HCT116 (cell line): Measurements from ENCODE around the gene MADD. TPM values are rescaled to one million over a fixed set of nuclear protein-coding genes. Genes with fewer than 3 reads are reported as not detected.

ENCODE experiments used
- ATAC-seq: fragments of 200-7000 bp; cut with Tn5 transposase; 2 replicates; pipeline ENCODE4 v1.9.1; 2020; ENCODE audit warnings: mild to moderate bottlenecking, moderate library complexity
- BruUV-seq: library from RNA; stranded (reverse); fragments of 400-500 nt; replicated peaks from 2 replicates; lab custom pipeline; 2021; lab: Mats Ljungman, UMichigan
- CTCF ChIA-PET: fragments of 300-600 bp; sonication (Branson Sonifier 250); formaldehyde crosslinking; loops from one replicate; lab custom pipeline; 2021; ENCODE audit warnings: antibody characterized with exemption; lab: Charles Lee
- POLR2A ChIA-PET: fragments of 300-600, 350-600 bp; sonication (Branson Sonifier 250); formaldehyde crosslinking; loops from one replicate; lab custom pipeline; 2021; ENCODE audit warnings: antibody characterized with exemption; lab: Charles Lee
- RAD21 ChIA-PET, 2 experiments: fragments of 300-600 bp; sonication (Branson Sonifier 250); formaldehyde crosslinking; loops; one replicate each; lab custom pipeline; 2023; ENCODE audit warnings: low total read pairs in 2 of 2; ENCODE audit not compliant: uncharacterized antibody in 2 of 2, unreplicated experiment in 2 of 2, low non-redundant PET in 1 of 2; lab: Charles Lee
- DNase-seq: peaks from one replicate; pipeline ENCODE4 v3.0.0-alpha.2; 2010; ENCODE audit warnings: low read depth, low spot score
- H2AFZ ChIP-seq: fragments of 200-600 bp; shearing (Covaris generic), sonication (generic); 2 replicates; pipeline ENCODE4 v1.6.1; 2017; ENCODE audit warnings: low read depth, mixed run types, mixed read lengths, antibody characterized with exemption, low read length; ENCODE audit not compliant: poor library complexity, severe bottlenecking
- H3K27ac ChIP-seq: 2 replicates; pipeline ENCODE4 v1.5.1; 2012; ENCODE audit warnings: low read depth, low read length
- H3K27me3 ChIP-seq: fragments of 200-600 bp; sonication (generic); 2 replicates; pipeline ENCODE4 v1.6.1; 2016; ENCODE audit warnings: mixed run types, low read length, mixed read lengths; ENCODE audit not compliant: insufficient read depth
- H3K36me3 ChIP-seq, 2 experiments: fragments of 200-500 bp in 1 of 2; fragments of 200-600 bp in 1 of 2; sonication (Bioruptor generic) in 1 of 2; sonication (generic) in 1 of 2; 2 replicates each; pipeline versions ENCODE4 v1.5.1 to v1.6.1; 2014 to 2016; ENCODE audit warnings: low read length in 2 of 2, inconsistent platforms in 1 of 2, mixed read lengths in 1 of 2, mixed run types in 1 of 2; ENCODE audit not compliant: insufficient read depth in 2 of 2, control insufficient read depth in 1 of 2
- H3K4me1 ChIP-seq, 2 experiments: fragments of 200-600 bp in 1 of 2; sonication (generic) in 1 of 2; 2 replicates each; pipeline versions ENCODE4 v1.5.1 to v1.6.1; 2012 to 2017; ENCODE audit warnings: low read length in 2 of 2, inconsistent platforms in 1 of 2, mild to moderate bottlenecking in 1 of 2, mixed read lengths in 1 of 2, mixed run types in 1 of 2, moderate library complexity in 1 of 2; ENCODE audit not compliant: insufficient read depth in 2 of 2, control insufficient read depth in 1 of 2
- H3K4me2 ChIP-seq: fragments of 200-600 bp; sonication (generic); 2 replicates; pipeline ENCODE4 v1.6.1; 2017; ENCODE audit warnings: mixed run types, low read length, mixed read lengths
- H3K4me3 ChIP-seq, 2 experiments: fragments of 200-600 bp in 1 of 2; sonication (generic) in 1 of 2; replicated peaks in 1 of 2; 2 replicates each; pipeline ENCODE4 v1.5.1; 2011 to 2016; ENCODE audit warnings: low read length in 2 of 2, control low read depth in 1 of 2, low read depth in 1 of 2, mild to moderate bottlenecking in 1 of 2, mixed read lengths in 1 of 2, mixed run types in 1 of 2
- H3K79me2 ChIP-seq: fragments of 200-600 bp; sonication (generic); 2 replicates; pipeline ENCODE4 v1.6.1; 2017; ENCODE audit warnings: mild to moderate bottlenecking, mixed run types, low read length, moderate library complexity, mixed read lengths; ENCODE audit not compliant: insufficient read depth
- H3K9ac ChIP-seq: fragments of 200-600 bp; sonication (generic); 2 replicates; pipeline ENCODE4 v1.6.1; 2016; ENCODE audit warnings: low read length, mixed read lengths
- H3K9me2 ChIP-seq: fragments of 200-600 bp; sonication (generic), shearing (Covaris generic); 2 replicates; pipeline ENCODE4 v1.6.1; 2017; ENCODE audit warnings: mixed run types, mild to moderate bottlenecking, moderate library complexity; ENCODE audit not compliant: insufficient read depth
- H3K9me3 ChIP-seq, 2 experiments: fragments of 200-500 bp in 1 of 2; fragments of 200-600 bp in 1 of 2; sonication (Bioruptor generic) in 1 of 2; sonication (generic) in 1 of 2; 2 replicates each; pipeline ENCODE4 v1.6.1; 2014 to 2017; ENCODE audit warnings: low read length in 2 of 2, mixed read lengths in 2 of 2, inconsistent platforms in 1 of 2, low read depth in 1 of 2, mild to moderate bottlenecking in 1 of 2, mixed run types in 1 of 2, moderate library complexity in 1 of 2; ENCODE audit not compliant: control insufficient read depth in 1 of 2, insufficient read depth in 1 of 2
- H4K20me1 ChIP-seq: fragments of 200-600 bp; sonication (generic), shearing (Covaris generic); 2 replicates; pipeline ENCODE4 v1.6.1; 2017; ENCODE audit warnings: mixed run types, mild to moderate bottlenecking, moderate library complexity; ENCODE audit not compliant: insufficient read depth
- CBX3 ChIP-seq: IDR thresholded peaks from 2 replicates; pipeline ENCODE4 v1.6.1; 2012; ENCODE audit warnings: low read depth
- CEBPB ChIP-seq: IDR thresholded peaks from 2 replicates; pipeline ENCODE4 v1.6.1; 2012; ENCODE audit warnings: low read depth
- CTCF ChIP-seq, 3 experiments: fragments of 200-600 bp in 1 of 3; sonication (generic) in 1 of 3; IDR thresholded peaks in 2 of 3; conservative IDR thresholded peaks in 1 of 3; 2 replicates each; pipeline ENCODE4 v1.5.1; 2012 to 2017; ENCODE audit warnings: low read depth in 2 of 3, low read length in 2 of 3, antibody characterized with exemption in 1 of 3, borderline replicate concordance in 1 of 3, control low read depth in 1 of 3, mild to moderate bottlenecking in 1 of 3, mixed read lengths in 1 of 3, mixed run types in 1 of 3, moderate library complexity in 1 of 3; ENCODE audit not compliant: insufficient read depth in 1 of 3
- EGR1 ChIP-seq: IDR thresholded peaks from 2 replicates; pipeline ENCODE4 v1.6.1; 2012; ENCODE audit warnings: low read depth
- ELF1 ChIP-seq: IDR thresholded peaks from 2 replicates; pipeline ENCODE4 v1.6.1; 2012; ENCODE audit warnings: low read depth, borderline replicate concordance
- EZH2 ChIP-seq: fragments of 200-600 bp; sonication (generic); IDR thresholded peaks from 2 replicates; pipeline ENCODE4 v1.6.1; 2017; ENCODE audit warnings: antibody characterized with exemption, mixed run types
- FOSL1 ChIP-seq: IDR thresholded peaks from 2 replicates; pipeline ENCODE4 v1.6.1; 2012; ENCODE audit warnings: low read depth
- JUND ChIP-seq: IDR thresholded peaks from 2 replicates; pipeline ENCODE4 v1.6.1; 2012
- MAX ChIP-seq: IDR thresholded peaks from 2 replicates; pipeline ENCODE4 v1.6.1; 2012
- POLR2A ChIP-seq: IDR thresholded peaks from 2 replicates; pipeline ENCODE4 v1.7.0; 2011; ENCODE audit warnings: borderline replicate concordance; ENCODE audit not compliant: insufficient read depth, insufficient read length; ENCODE audit errors: extremely low read depth
- POLR2AphosphoS5 ChIP-seq: IDR thresholded peaks from 2 replicates; pipeline ENCODE4 v1.6.1; 2011; ENCODE audit warnings: mild to moderate bottlenecking, low read depth, low read length, moderate library complexity
- RAD21 ChIP-seq: IDR thresholded peaks from 2 replicates; pipeline ENCODE4 v1.6.1; 2012; ENCODE audit warnings: low read depth, mild to moderate bottlenecking
- REST ChIP-seq: IDR thresholded peaks from 2 replicates; pipeline ENCODE4 v1.6.1; 2012; ENCODE audit warnings: low read depth
- SP1 ChIP-seq: IDR thresholded peaks from 2 replicates; pipeline ENCODE4 v1.6.1; 2012; ENCODE audit warnings: low read depth
- SRF ChIP-seq: IDR thresholded peaks from 2 replicates; pipeline ENCODE4 v1.6.1; 2012; ENCODE audit warnings: low read depth
- TCF7L2 ChIP-seq: IDR thresholded peaks from 2 replicates; pipeline ENCODE4 v1.7.0; 2011; ENCODE audit warnings: borderline replicate concordance, inconsistent platforms; ENCODE audit not compliant: insufficient read depth, insufficient read length; ENCODE audit errors: extremely low read depth
- ZBTB33 ChIP-seq: IDR thresholded peaks from 2 replicates; pipeline ENCODE4 v1.6.1; 2011; ENCODE audit warnings: mild to moderate bottlenecking, low read length, moderate library complexity; ENCODE audit not compliant: insufficient replicate concordance; ENCODE audit errors: extremely low read depth
- ZFX ChIP-seq: fragments of 450-650 bp; IDR thresholded peaks from 2 replicates; pipeline ENCODE4 v1.6.1; 2017
- intact Hi-C: fragments of 100-400 bp; cut with micrococcal nuclease; formaldehyde crosslinking; loops from 2 replicates; pipeline ENCODE4 v1.10.0; 2022
- total RNA-seq: library from RNA; stranded (reverse); gene quantifications from one replicate; pipeline ENCODE4 v1.2.1, GENCODE V29; 2021; ENCODE audit not compliant: unreplicated experiment

MADD gene
- total RNA-seq, 1 experiment from 2014 or later: 37.1 TPM

GRCh38 chr11:47284151-47284550 is 14.2 kb downstream of the MADD start:
- CTCF ChIA-PET: no interaction called here

More at GRCh38 chr11:47284151-47284550, 14.2 kb downstream of the MADD start:
- Histone ChIP-seq H2AFZ (no peak overlapping the region), H3K9ac (no peak overlapping the region)
- no peak for TF ChIP-seq CEBPB
- no peak for TF ChIP-seq CBX3
- no peak for TF ChIP-seq ZFX
- no peak for TF ChIP-seq SRF
- TF ChIP-seq REST: no peak
- no peak for TF ChIP-seq TCF7L2
- TF ChIP-seq EZH2: no peak
- no peak for TF ChIP-seq POLR2A
- no peak for TF ChIP-seq FOSL1
- TF ChIP-seq CTCF (IDR thresholded peaks at IDR 0.05 in 2 of 3, conservative IDR thresholded peaks at IDR 0.05 in 1 of 3; ENCODE audit: borderline replicate concordance in 1 of 3, insufficient read depth in 1 of 3, low read depth in 2 of 3, low read length in 2 of 3): no peak
- TF ChIP-seq MAX: no peak
- no peak for TF ChIP-seq ELF1
- TF ChIP-seq RAD21: no peak
- no peak for TF ChIP-seq SP1
- TF ChIP-seq EGR1: no peak
- TF ChIP-seq ZBTB33: no peak
- TF ChIP-seq POLR2AphosphoS5: no peak
- TF ChIP-seq JUND: no peak
- TF ChIP-seq, all 23 proteins: peak for 0
- ATAC-seq: no peak
- ChIA-PET POLR2A (no interaction called here), RAD21 (no interaction called here)
- no peaks in the 10 kb centered on the region for H3K27me3 ChIP-seq
- H3K4me2 ChIP-seq: no peak overlapping the region
- H3K4me1 ChIP-seq: no peaks in the 10 kb centered on the region
- no peak overlapping the region for H3K27ac ChIP-seq
- DNase-seq: no peak
- H3K9me2 ChIP-seq: no peaks in the 10 kb centered on the region
- H3K4me3 ChIP-seq: no peak overlapping the region
- intact Hi-C loops: no loop called here
- H3K9me3 ChIP-seq: no peaks in the 10 kb centered on the region
- peaks cover 43 to 51% of the 10 kb centered on the region in 2 experiments for H3K36me3 ChIP-seq
- H4K20me1 ChIP-seq: no peaks in the 10 kb centered on the region
- no peaks in the 10 kb centered on the region for H3K79me2 ChIP-seq
- BruUV-seq: TSS peak; percentile 33
